ENCODE data around the gene NIPA2. TPM values are rescaled to one million over a fixed set of nuclear protein-coding genes. Genes with fewer than 3 reads are reported as not detected.

Gene NIPA2
- polyA plus RNA-seq, 1 experiment = 64.6 TPM

DNA sequence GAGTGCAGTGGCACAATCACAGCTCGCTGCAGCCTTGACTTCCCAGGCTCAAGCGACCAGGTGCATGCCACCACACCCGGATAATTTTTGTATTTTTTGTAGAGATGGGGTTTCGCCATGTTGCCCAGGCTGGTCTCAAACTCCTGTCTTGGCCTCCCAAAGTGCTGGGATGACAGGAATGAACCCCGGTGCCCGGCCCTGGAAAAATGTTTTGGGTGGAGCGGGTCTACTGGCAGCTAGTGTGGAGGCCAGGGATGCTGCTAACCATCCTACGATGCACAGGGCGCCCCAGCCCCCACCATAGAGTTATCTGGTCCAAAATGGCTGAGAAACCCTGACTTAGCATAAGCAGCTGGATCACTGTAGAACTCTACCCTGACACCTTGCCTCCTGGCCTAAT lies 35.4 kb downstream of the NIPA2 start:
- H3K4me3 ChIP-seq (ENCODE audit: low read depth, low read length) = no peak overlapping the region
- no peak overlapping the region for H3K27ac ChIP-seq (ENCODE audit: low read depth, low read length)
- ChIA-PET CTCF (no interaction called here), POLR2A (interaction anchor here (0.6 kb wide), 1 partner anchor 37 kb away, joined by 3 read pairs; no protein-coding TSS in a partner anchor)
- no peaks in the 10 kb centered on the region for H3K27me3 ChIP-seq (ENCODE audit: control insufficient read depth, insufficient read depth, low read length)
- H3K9me3 ChIP-seq (ENCODE audit: control insufficient read depth, insufficient read depth, low read length) = peaks cover 9% of the 10 kb centered on the region
- TF ChIP-seq, protein P1, sequence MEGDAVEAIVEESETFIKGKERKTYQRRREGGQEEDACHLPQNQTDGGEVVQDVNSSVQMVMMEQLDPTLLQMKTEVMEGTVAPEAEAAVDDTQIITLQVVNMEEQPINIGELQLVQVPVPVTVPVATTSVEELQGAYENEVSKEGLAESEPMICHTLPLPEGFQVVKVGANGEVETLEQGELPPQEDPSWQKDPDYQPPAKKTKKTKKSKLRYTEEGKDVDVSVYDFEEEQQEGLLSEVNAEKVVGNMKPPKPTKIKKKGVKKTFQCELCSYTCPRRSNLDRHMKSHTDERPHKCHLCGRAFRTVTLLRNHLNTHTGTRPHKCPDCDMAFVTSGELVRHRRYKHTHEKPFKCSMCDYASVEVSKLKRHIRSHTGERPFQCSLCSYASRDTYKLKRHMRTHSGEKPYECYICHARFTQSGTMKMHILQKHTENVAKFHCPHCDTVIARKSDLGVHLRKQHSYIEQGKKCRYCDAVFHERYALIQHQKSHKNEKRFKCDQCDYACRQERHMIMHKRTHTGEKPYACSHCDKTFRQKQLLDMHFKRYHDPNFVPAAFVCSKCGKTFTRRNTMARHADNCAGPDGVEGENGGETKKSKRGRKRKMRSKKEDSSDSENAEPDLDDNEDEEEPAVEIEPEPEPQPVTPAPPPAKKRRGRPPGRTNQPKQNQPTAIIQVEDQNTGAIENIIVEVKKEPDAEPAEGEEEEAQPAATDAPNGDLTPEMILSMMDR (IDR thresholded peaks at IDR 0.05; ENCODE audit: low read depth, low read length) = no peak
- DNase-seq (ENCODE audit: low read depth, low spot score) = no peak

DNA sequence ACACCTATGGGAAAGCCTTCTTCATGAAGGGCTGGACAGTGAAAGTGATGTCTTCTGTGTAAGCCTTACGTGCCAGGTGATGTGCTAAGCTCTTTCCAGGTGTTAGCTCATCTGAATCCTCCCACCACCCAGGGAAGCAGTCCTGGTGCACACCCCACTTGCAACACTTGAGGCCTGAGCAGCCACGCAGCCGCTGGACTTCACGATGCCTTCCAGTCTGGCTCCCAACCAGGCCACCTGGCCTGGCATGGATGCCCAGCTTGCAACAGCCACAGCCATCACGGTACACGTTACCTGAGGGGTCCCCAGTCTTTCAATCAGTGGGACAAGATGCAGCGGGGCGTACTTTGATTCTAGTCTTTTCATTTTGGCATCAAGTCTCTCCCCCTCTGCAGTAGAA lies 35.8 kb downstream of the NIPA2 start:
- no peak for DNase-seq (ENCODE audit: low read depth, low spot score)
- no peak overlapping the region for H3K27ac ChIP-seq (ENCODE audit: low read depth, low read length)
- H3K9me3 ChIP-seq (ENCODE audit: control insufficient read depth, insufficient read depth, low read length) = peaks cover 9% of the 10 kb centered on the region
- TF ChIP-seq, protein P1 (IDR thresholded peaks at IDR 0.05; ENCODE audit: low read depth, low read length) = no peak
- ChIA-PET CTCF (no interaction called here), POLR2A (interaction anchor here (0.6 kb wide), 1 partner anchor 37 kb away, joined by 3 read pairs; no protein-coding TSS in a partner anchor)
- no peak overlapping the region for H3K4me3 ChIP-seq (ENCODE audit: low read depth, low read length)
- no peaks in the 10 kb centered on the region for H3K27me3 ChIP-seq (ENCODE audit: control insufficient read depth, insufficient read depth, low read length)

DNA sequence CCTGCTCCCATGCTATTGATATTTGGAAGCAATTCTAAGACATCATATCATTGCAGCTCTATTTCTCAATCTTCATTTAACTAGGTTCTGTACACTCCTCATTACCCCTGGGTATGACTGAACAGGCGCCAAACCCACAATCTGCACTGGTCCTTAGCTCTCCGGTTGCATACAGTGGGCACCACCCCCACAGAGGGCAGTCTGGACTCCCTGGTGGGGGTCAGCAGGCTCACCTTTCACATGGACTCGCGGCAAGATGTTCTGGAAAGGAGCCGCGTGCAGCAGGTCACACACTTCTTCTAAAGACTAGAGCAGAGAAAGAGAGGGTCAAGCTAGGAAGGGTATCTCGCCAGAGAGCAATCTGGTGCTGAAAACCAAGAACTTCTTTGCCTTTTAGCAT lies 36.5 kb downstream of the NIPA2 start:
- ChIA-PET POLR2A (no interaction called here), CTCF (no interaction called here)
- H3K4me3 ChIP-seq (ENCODE audit: low read depth, low read length) = no peak overlapping the region
- H3K9me3 ChIP-seq (ENCODE audit: control insufficient read depth, insufficient read depth, low read length) = peaks cover 9% of the 10 kb centered on the region
- H3K27me3 ChIP-seq (ENCODE audit: control insufficient read depth, insufficient read depth, low read length) = no peaks in the 10 kb centered on the region
- no peak for DNase-seq (ENCODE audit: low read depth, low spot score)
- TF ChIP-seq, protein P1 (IDR thresholded peaks at IDR 0.05; ENCODE audit: low read depth, low read length) = no peak
- H3K27ac ChIP-seq (ENCODE audit: low read depth, low read length) = no peak overlapping the region

DNA sequence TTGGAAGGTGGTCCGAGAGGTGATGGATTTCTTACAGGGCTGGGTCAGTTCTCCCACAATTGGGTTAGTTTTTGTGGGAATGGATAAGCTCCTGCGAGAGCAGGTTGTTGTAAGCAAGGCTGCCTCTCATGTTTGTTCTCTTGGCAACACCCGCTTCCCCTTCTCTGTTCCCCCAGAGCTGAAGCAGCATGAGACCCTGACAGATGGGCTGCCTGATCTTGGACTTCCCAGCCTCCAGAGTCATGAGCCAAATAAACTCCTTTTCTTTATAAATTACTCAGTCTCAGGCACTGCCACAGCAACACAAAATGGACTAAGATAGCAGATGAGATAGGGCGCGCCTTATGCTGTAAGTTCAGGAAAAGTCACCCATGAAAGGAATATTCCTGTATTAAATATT lies 38.7 kb downstream of the NIPA2 start:
- TF ChIP-seq, protein P1 (IDR thresholded peaks at IDR 0.05; ENCODE audit: low read depth, low read length) = no peak
- Histone ChIP-seq H3K27me3 (ENCODE audit: control insufficient read depth, insufficient read depth, low read length) (no peaks in the 10 kb centered on the region), H3K9me3 (ENCODE audit: control insufficient read depth, insufficient read depth, low read length) (peaks cover 9% of the 10 kb centered on the region), H3K4me3 (ENCODE audit: low read depth, low read length) (no peak overlapping the region), H3K27ac (ENCODE audit: low read depth, low read length) (no peak overlapping the region)
- POLR2A ChIA-PET = interaction anchor here (0.6 to 1.3 kb wide), 3 partner anchors 11 to 87 kb away, joined by 4 to 7 read pairs (median 6); no protein-coding TSS in a partner anchor
- no peak for DNase-seq (ENCODE audit: low read depth, low spot score)
- CTCF ChIA-PET = no interaction called here

DNA sequence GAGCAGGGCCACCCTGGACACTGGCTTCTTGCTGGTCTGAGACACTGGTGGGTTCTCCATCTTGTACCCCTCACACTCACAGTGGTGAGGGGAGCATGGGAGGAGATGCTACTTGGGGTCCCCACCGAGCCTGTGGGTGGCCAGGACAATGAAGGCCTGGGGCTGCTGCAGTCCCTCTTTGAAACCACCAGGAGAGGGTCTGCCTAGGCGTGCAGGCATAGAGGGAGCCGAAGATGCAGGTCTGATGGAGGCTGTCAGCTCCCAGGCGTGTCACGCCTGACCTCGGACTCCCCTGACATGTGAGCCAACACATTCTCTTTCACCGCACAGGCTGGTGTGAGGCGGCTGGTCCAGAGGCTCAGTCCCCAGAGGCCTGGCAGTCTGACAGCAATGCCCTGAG lies 39.1 kb downstream of the NIPA2 start:
- Histone ChIP-seq H3K9me3 (ENCODE audit: control insufficient read depth, insufficient read depth, low read length) (peaks cover 9% of the 10 kb centered on the region), H3K27me3 (ENCODE audit: control insufficient read depth, insufficient read depth, low read length) (no peaks in the 10 kb centered on the region), H3K27ac (ENCODE audit: low read depth, low read length) (no peak overlapping the region), H3K4me3 (ENCODE audit: low read depth, low read length) (no peak overlapping the region)
- ChIA-PET CTCF (no interaction called here), POLR2A (no interaction called here)
- no peak for DNase-seq (ENCODE audit: low read depth, low spot score)
- TF ChIP-seq, protein P1 (IDR thresholded peaks at IDR 0.05; ENCODE audit: low read depth, low read length) = no peak

Measured in AG04450 (cell line).